SK-N-SH (cell line): ENCODE results near the gene ZNF467.

Source experiments
- ELF1 ChIP-seq: IDR thresholded peaks from 2 replicates; pipeline ENCODE4 v1.4.0; 2012
- EP300 ChIP-seq, 2 experiments: IDR thresholded peaks; 2 replicates each; pipeline versions ENCODE4 v1.4.0 to v1.6.1; 2012; ENCODE audit warnings: borderline replicate concordance in 1 of 2, low read depth in 1 of 2, low read length in 1 of 2
- GABPA ChIP-seq: IDR thresholded peaks from 2 replicates; pipeline ENCODE4 v1.4.0; 2012; ENCODE audit warnings: low read depth, mild to moderate bottlenecking
- JUND ChIP-seq: IDR thresholded peaks from 2 replicates; pipeline ENCODE4 v1.4.0; 2012
- MXI1 ChIP-seq: IDR thresholded peaks from 2 replicates; pipeline ENCODE4 v1.6.1; 2012; ENCODE audit warnings: mild to moderate bottlenecking, low read depth, low read length, improper control_type of control experiment
- NRF1 ChIP-seq: IDR thresholded peaks from 2 replicates; pipeline ENCODE4 v1.6.1; 2012; ENCODE audit warnings: low read depth, mild to moderate bottlenecking, low read length
- POLR2AphosphoS5 ChIP-seq: IDR thresholded peaks from 2 replicates; pipeline ENCODE4 v1.6.1; 2012; ENCODE audit warnings: low read depth, low read length
- RAD21 ChIP-seq: IDR thresholded peaks from 2 replicates; pipeline ENCODE4 v1.6.1; 2012; ENCODE audit warnings: mild to moderate bottlenecking, low read length
- YY1 ChIP-seq: IDR thresholded peaks from 2 replicates; pipeline ENCODE4 v1.4.0; 2012; ENCODE audit warnings: low read depth, mild to moderate bottlenecking
- TF ChIP-seq, protein P1 (sequence below): fragments of 200-600 bp; sonication (generic); IDR thresholded peaks from 2 replicates; pipeline ENCODE4 v1.6.1; 2017; ENCODE audit warnings: antibody characterized with exemption, mild to moderate bottlenecking, moderate library complexity
- TF ChIP-seq, protein P2 (sequence below): IDR thresholded peaks from 2 replicates; pipeline ENCODE4 v1.4.0; 2012; ENCODE audit warnings: low read depth, borderline replicate concordance
- TF ChIP-seq, protein P3 (sequence below): IDR thresholded peaks from 2 replicates; pipeline ENCODE4 v1.6.1; 2012; ENCODE audit warnings: mild to moderate bottlenecking, low read depth, low read length, moderate library complexity
- TF ChIP-seq, protein P4 (sequence below): fragments of 150-350 bp; IDR thresholded peaks from 2 replicates; pipeline ENCODE4 v1.6.1; 2017; ENCODE audit warnings: antibody characterized with exemption, low read length, low read depth, borderline replicate concordance

DNA sequence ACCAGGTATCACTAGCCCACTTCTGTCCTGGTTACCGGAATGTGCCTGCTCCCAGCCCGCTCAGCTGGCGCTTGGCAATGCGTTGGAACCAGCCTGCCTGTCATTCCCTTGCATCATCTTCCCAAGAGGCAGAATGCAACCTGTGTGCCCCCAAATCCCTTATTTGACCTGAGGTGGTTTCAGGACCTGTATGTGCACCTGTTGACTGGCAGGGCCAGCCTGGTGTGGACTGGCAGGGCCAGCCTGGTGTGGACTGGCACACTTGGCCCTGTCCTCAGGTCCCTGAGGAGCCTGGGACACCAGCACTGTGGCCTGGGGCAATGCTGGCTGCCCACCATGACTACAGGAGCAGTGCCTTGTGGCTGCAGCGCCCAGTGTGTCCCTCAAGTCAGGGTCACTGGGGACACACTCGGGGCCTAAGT is 38.2 kb downstream of the ZNF467 start:
- TF ChIP-seq POLR2AphosphoS5 (no peak), YY1 (no peak), EP300 (IDR thresholded peaks at IDR 0.05; ENCODE audit: borderline replicate concordance in 1 of 2, low read depth in 1 of 2, low read length in 1 of 2) (no peak), RAD21 (no peak), MXI1 (no peak), JUND (no peak), NRF1 (no peak), ELF1 (no peak), GABPA (no peak)
- TF ChIP-seq, protein P1, sequence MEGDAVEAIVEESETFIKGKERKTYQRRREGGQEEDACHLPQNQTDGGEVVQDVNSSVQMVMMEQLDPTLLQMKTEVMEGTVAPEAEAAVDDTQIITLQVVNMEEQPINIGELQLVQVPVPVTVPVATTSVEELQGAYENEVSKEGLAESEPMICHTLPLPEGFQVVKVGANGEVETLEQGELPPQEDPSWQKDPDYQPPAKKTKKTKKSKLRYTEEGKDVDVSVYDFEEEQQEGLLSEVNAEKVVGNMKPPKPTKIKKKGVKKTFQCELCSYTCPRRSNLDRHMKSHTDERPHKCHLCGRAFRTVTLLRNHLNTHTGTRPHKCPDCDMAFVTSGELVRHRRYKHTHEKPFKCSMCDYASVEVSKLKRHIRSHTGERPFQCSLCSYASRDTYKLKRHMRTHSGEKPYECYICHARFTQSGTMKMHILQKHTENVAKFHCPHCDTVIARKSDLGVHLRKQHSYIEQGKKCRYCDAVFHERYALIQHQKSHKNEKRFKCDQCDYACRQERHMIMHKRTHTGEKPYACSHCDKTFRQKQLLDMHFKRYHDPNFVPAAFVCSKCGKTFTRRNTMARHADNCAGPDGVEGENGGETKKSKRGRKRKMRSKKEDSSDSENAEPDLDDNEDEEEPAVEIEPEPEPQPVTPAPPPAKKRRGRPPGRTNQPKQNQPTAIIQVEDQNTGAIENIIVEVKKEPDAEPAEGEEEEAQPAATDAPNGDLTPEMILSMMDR, result no peak
- TF ChIP-seq, protein P2, sequence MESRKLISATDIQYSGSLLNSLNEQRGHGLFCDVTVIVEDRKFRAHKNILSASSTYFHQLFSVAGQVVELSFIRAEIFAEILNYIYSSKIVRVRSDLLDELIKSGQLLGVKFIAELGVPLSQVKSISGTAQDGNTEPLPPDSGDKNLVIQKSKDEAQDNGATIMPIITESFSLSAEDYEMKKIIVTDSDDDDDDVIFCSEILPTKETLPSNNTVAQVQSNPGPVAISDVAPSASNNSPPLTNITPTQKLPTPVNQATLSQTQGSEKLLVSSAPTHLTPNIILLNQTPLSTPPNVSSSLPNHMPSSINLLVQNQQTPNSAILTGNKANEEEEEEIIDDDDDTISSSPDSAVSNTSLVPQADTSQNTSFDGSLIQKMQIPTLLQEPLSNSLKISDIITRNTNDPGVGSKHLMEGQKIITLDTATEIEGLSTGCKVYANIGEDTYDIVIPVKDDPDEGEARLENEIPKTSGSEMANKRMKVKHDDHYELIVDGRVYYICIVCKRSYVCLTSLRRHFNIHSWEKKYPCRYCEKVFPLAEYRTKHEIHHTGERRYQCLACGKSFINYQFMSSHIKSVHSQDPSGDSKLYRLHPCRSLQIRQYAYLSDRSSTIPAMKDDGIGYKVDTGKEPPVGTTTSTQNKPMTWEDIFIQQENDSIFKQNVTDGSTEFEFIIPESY, result no peak
- TF ChIP-seq, protein P3, sequence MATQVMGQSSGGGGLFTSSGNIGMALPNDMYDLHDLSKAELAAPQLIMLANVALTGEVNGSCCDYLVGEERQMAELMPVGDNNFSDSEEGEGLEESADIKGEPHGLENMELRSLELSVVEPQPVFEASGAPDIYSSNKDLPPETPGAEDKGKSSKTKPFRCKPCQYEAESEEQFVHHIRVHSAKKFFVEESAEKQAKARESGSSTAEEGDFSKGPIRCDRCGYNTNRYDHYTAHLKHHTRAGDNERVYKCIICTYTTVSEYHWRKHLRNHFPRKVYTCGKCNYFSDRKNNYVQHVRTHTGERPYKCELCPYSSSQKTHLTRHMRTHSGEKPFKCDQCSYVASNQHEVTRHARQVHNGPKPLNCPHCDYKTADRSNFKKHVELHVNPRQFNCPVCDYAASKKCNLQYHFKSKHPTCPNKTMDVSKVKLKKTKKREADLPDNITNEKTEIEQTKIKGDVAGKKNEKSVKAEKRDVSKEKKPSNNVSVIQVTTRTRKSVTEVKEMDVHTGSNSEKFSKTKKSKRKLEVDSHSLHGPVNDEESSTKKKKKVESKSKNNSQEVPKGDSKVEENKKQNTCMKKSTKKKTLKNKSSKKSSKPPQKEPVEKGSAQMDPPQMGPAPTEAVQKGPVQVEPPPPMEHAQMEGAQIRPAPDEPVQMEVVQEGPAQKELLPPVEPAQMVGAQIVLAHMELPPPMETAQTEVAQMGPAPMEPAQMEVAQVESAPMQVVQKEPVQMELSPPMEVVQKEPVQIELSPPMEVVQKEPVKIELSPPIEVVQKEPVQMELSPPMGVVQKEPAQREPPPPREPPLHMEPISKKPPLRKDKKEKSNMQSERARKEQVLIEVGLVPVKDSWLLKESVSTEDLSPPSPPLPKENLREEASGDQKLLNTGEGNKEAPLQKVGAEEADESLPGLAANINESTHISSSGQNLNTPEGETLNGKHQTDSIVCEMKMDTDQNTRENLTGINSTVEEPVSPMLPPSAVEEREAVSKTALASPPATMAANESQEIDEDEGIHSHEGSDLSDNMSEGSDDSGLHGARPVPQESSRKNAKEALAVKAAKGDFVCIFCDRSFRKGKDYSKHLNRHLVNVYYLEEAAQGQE, result no peak
- TF ChIP-seq, protein P4, sequence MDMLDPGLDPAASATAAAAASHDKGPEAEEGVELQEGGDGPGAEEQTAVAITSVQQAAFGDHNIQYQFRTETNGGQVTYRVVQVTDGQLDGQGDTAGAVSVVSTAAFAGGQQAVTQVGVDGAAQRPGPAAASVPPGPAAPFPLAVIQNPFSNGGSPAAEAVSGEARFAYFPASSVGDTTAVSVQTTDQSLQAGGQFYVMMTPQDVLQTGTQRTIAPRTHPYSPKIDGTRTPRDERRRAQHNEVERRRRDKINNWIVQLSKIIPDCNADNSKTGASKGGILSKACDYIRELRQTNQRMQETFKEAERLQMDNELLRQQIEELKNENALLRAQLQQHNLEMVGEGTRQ, result no peak
